H1 (cell line): ENCODE measurements around the gene HEATR5A. TPM values are rescaled to one million over a fixed set of nuclear protein-coding genes. Genes with fewer than 3 reads are reported as not detected.
"Not testable (repeated sequence)": the region's sequence is repeated elsewhere in the genome, so short reads cannot be mapped to it uniquely, and the experiment has no call there.

Experiments
- CTCF ChIA-PET: fragments of 300-600 bp; sonication (Branson Sonifier 250); formaldehyde crosslinking; loops from one replicate; lab custom pipeline; 2021; ENCODE audit not compliant: partially characterized antibody; lab: Charles Lee
- POLR2A ChIA-PET: fragments of 300-600 bp; sonication (Branson Sonifier 250); formaldehyde crosslinking; loops from one replicate; lab custom pipeline; 2021; ENCODE audit warnings: inconsistent platforms; ENCODE audit not compliant: partially characterized antibody; lab: Charles Lee
- DNase-seq, 2 experiments: peaks; one replicate each; pipeline versions ENCODE4 v3.0.0 to v3.0.0-alpha.2; 2010 to 2022; ENCODE audit warnings: low spot score in 2 of 2, low read depth in 1 of 2, mixed read lengths in 1 of 2
- FAIRE-seq: peaks from 2 replicates; lab custom pipeline; 2011; peaks lifted over from hg19 to GRCh38; lab: Jason Lieb, UNC
- H2AFZ ChIP-seq: 2 replicates; pipeline ENCODE4 v1.8.1; 2012; ENCODE audit warnings: low read length, inconsistent platforms
- H2AK5ac ChIP-seq: 2 replicates; pipeline ENCODE4 v1.6.1; 2013; ENCODE audit warnings: low read depth, low read length
- H2BK120ac ChIP-seq: replicated peaks from 2 replicates; pipeline ENCODE3; 2013; ENCODE audit warnings: low read depth, low read length, inconsistent platforms
- H2BK12ac ChIP-seq: 2 replicates; pipeline ENCODE4 v1.6.1; 2013; ENCODE audit warnings: low read depth, low read length
- H2BK15ac ChIP-seq: 2 replicates; pipeline ENCODE4 v1.6.1; 2013; ENCODE audit warnings: low read length
- H2BK20ac ChIP-seq: 2 replicates; pipeline ENCODE4 v1.6.1; 2013; ENCODE audit warnings: low read length
- H2BK5ac ChIP-seq: 2 replicates; pipeline ENCODE4 v1.6.1; 2013; ENCODE audit warnings: low read depth, low read length
- H3K14ac ChIP-seq: 2 replicates; pipeline ENCODE4 v1.6.1; 2013; ENCODE audit warnings: inconsistent platforms; ENCODE audit not compliant: insufficient read length
- H3K18ac ChIP-seq: 2 replicates; pipeline ENCODE4 v1.6.1; 2013; ENCODE audit warnings: low read length; ENCODE audit errors: extremely low read depth
- H3K23ac ChIP-seq: 2 replicates; pipeline ENCODE4 v1.6.1; 2013; ENCODE audit warnings: inconsistent platforms; ENCODE audit not compliant: insufficient read length
- H3K23me2 ChIP-seq: 2 replicates; pipeline ENCODE4 v1.6.1; 2013; ENCODE audit warnings: low read depth, low read length
- H3K27ac ChIP-seq: 2 replicates; pipeline ENCODE4 v1.6.1; 2011; ENCODE audit warnings: low read depth, low read length, inconsistent platforms
- H3K27me3 ChIP-seq, 4 experiments: replicated peaks in 1 of 4; 1 replicate in 1 of 4; 2 replicates in 3 of 4; pipeline versions ENCODE4 v1.6.1 to v1.8.1; 2011 to 2013; ENCODE audit warnings: low read length in 3 of 4, mild to moderate bottlenecking in 3 of 4, inconsistent platforms in 2 of 4, mixed read lengths in 2 of 4, moderate library complexity in 1 of 4; ENCODE audit not compliant: control insufficient read depth in 3 of 4, insufficient read depth in 3 of 4; ENCODE audit errors: extremely low read depth in 1 of 4
- H3K36me3 ChIP-seq, 4 experiments: 2 replicates each; pipeline versions ENCODE4 v1.6.1 to v1.8.1; 2011 to 2013; ENCODE audit warnings: mild to moderate bottlenecking in 4 of 4, low read length in 3 of 4, moderate library complexity in 2 of 4, control low read depth in 1 of 4, inconsistent platforms in 1 of 4; ENCODE audit not compliant: insufficient read depth in 4 of 4, control insufficient read depth in 2 of 4
- H3K4ac ChIP-seq: replicated peaks from 2 replicates; pipeline ENCODE3; 2013; ENCODE audit warnings: low read length, low read depth, mixed read lengths, inconsistent platforms; ENCODE audit not compliant: insufficient read length
- H3K4me1 ChIP-seq, 4 experiments: replicated peaks in 1 of 4; 1 replicate in 1 of 4; 2 replicates in 3 of 4; pipeline versions ENCODE4 v1.6.1 to v1.8.1; 2011 to 2013; ENCODE audit warnings: low read length in 3 of 4, inconsistent platforms in 2 of 4, mixed read lengths in 1 of 4; ENCODE audit not compliant: insufficient read depth in 4 of 4, control insufficient read depth in 3 of 4
- H3K4me2 ChIP-seq, 2 experiments: 2 replicates each; pipeline versions ENCODE4 v1.6.1 to v1.8.1; 2011 to 2013; ENCODE audit warnings: low read depth in 2 of 2, low read length in 2 of 2, control low read depth in 1 of 2, inconsistent platforms in 1 of 2, mild to moderate bottlenecking in 1 of 2; ENCODE audit not compliant: insufficient read depth in 1 of 2
- H3K4me3 ChIP-seq, 4 experiments: fragments of 200-600, 300-600 bp in 1 of 4; sonication (generic), shearing (Covaris generic), sonication (Bioruptor Twin) in 1 of 4; 2 replicates each; pipeline versions ENCODE4 v1.5.1 to v1.8.1; 2011 to 2016; ENCODE audit warnings: low read length in 4 of 4, low read depth in 3 of 4, control low read depth in 2 of 4, inconsistent platforms in 2 of 4, mild to moderate bottlenecking in 2 of 4, mixed read lengths in 1 of 4, moderate library complexity in 1 of 4; ENCODE audit not compliant: insufficient read depth in 2 of 4; ENCODE audit errors: extremely low read depth in 1 of 4
- H3K56ac ChIP-seq: replicated peaks from 2 replicates; pipeline ENCODE3; 2013; ENCODE audit warnings: low read depth, mild to moderate bottlenecking, mixed read lengths, low read length, inconsistent platforms; ENCODE audit not compliant: insufficient read length
- H3K79me1 ChIP-seq: 2 replicates; pipeline ENCODE4 v1.6.1; 2013; ENCODE audit warnings: low read depth, low read length, control low read depth
- H3K79me2 ChIP-seq, 2 experiments: 2 replicates each; pipeline versions ENCODE4 v1.6.1 to v1.8.1; 2012 to 2013; ENCODE audit warnings: low read length in 2 of 2, mild to moderate bottlenecking in 2 of 2, inconsistent platforms in 1 of 2; ENCODE audit not compliant: insufficient read depth in 2 of 2, control insufficient read depth in 1 of 2
- H3K9ac ChIP-seq, 4 experiments: replicated peaks in 1 of 4; 1 replicate in 1 of 4; 2 replicates in 3 of 4; pipeline versions ENCODE4 v1.6.1 to v1.8.1; 2011 to 2013; ENCODE audit warnings: low read depth in 3 of 4, low read length in 3 of 4, control low read depth in 2 of 4, mild to moderate bottlenecking in 2 of 4, moderate library complexity in 2 of 4, inconsistent platforms in 1 of 4; ENCODE audit errors: extremely low read depth in 1 of 4
- H3K9me3 ChIP-seq, 2 experiments: 2 replicates each; pipeline versions ENCODE4 v1.6.1 to v1.8.1; 2012 to 2013; ENCODE audit warnings: mild to moderate bottlenecking in 2 of 2, moderate library complexity in 2 of 2, control low read depth in 1 of 2, inconsistent platforms in 1 of 2, low read depth in 1 of 2, low read length in 1 of 2, mixed read lengths in 1 of 2; ENCODE audit not compliant: insufficient read depth in 2 of 2
- H4K20me1 ChIP-seq, 2 experiments: replicated peaks in 1 of 2; 2 replicates each; pipeline versions ENCODE3 to v1.8.1; 2011 to 2013; ENCODE audit warnings: inconsistent platforms in 2 of 2, low read length in 2 of 2, mild to moderate bottlenecking in 1 of 2; ENCODE audit not compliant: insufficient read depth in 2 of 2, control insufficient read depth in 1 of 2
- H4K5ac ChIP-seq: 2 replicates; pipeline ENCODE4 v1.6.1; 2013; ENCODE audit warnings: low read length, low read depth, mixed read lengths, inconsistent platforms; ENCODE audit not compliant: insufficient read length
- H4K8ac ChIP-seq: 2 replicates; pipeline ENCODE4 v1.8.0; 2013; ENCODE audit warnings: mild to moderate bottlenecking, moderate library complexity, low read length, inconsistent platforms; ENCODE audit not compliant: insufficient read depth; ENCODE audit errors: extremely low read depth
- H4K91ac ChIP-seq: replicated peaks from 2 replicates; pipeline ENCODE3; 2013; ENCODE audit warnings: low read length, mixed read lengths, inconsistent platforms; ENCODE audit not compliant: insufficient read length
- CBX5 ChIP-seq: fragments of 300-800, 300-1000 bp; sonication (generic); IDR thresholded peaks from 2 replicates; pipeline ENCODE4 v1.7.1; 2016; ENCODE audit warnings: antibody characterized with exemption, low read length, low read depth
- HDAC6 ChIP-seq: IDR thresholded peaks from one replicate; pipeline ENCODE4 v1.7.1; 2012; ENCODE audit warnings: low read depth, mild to moderate bottlenecking, inconsistent platforms, low read length, moderate library complexity
- NANOG ChIP-seq: IDR thresholded peaks from 2 replicates; pipeline ENCODE4 v1.6.1; 2011; ENCODE audit warnings: low read length, low read depth, mild to moderate bottlenecking, inconsistent platforms; ENCODE audit not compliant: insufficient read depth, poor library complexity, severe bottlenecking
- SAP30 ChIP-seq: fragments of 300-600 bp; sonication (generic); IDR thresholded peaks from 2 replicates; pipeline ENCODE4 v1.7.1; 2012; ENCODE audit warnings: low read length, moderate library complexity, mild to moderate bottlenecking, inconsistent platforms; ENCODE audit not compliant: insufficient read depth, insufficient replicate concordance
- TAF1 ChIP-seq: IDR thresholded peaks from 2 replicates; pipeline ENCODE4 v1.6.1; 2011; ENCODE audit warnings: mild to moderate bottlenecking, low read depth, low read length
- WGBS, 2 experiments: shearing (Covaris generic) in 1 of 2; methylation state at CpG; one replicate each; pipeline versions ENCODE4 v1.1.6 to v1.1.7; 2013 to 2015; ENCODE audit warnings: low lambda C conversion rate in 2 of 2, mixed read lengths in 2 of 2, inconsistent platforms in 1 of 2, low coverage in 1 of 2, missing lambda C conversion rate in 1 of 2; ENCODE audit not compliant: insufficient replicate concordance in 2 of 2, insufficient coverage in 1 of 2, insufficient read length in 1 of 2; ENCODE audit errors: extremely low coverage in 1 of 2, missing lambda C conversion rate in 1 of 2; 5-methylcytosine and 5-hydroxymethylcytosine counted together
- polyA plus RNA-seq, 7 experiments: library from polyadenylated mRNA; depleted of rRNA in 3 of 7; stranded (reverse) in 5 of 7; unstranded in 2 of 7; fragments of >200 nt in 5 of 7; fragments of 200-250 nt in 2 of 7; gene quantifications; 1 replicate in 5 of 7; 2 replicates in 1 of 7; 4 replicates in 1 of 7; pipeline versions ENCODE4 v1.2.1 to v1.2.3, GENCODE V29; 2011 to 2013; ENCODE audit warnings: missing spikeins in 2 of 7, mixed read lengths in 2 of 7
- total RNA-seq: library from RNA; stranded (reverse); fragmentation: NEBNext Ultra II Directional; extraction: Animal tissue kit (Norgen Biotek cat#: 25700); gene quantifications from 2 replicates; pipeline ENCODE4 v1.2.1, GENCODE V29; 2021

The HEATR5A gene
- total and polyA plus RNA-seq, 2 of the 8 experiments (the other 6 are each of a cell fraction or from before 2014, with no cell fraction given): 9.0 to 36.2 TPM

GRCh38 chr14:31362746-31363145, 57.6 kb downstream of the HEATR5A start (continued):
- TF ChIP-seq HDAC6: no peak
- TF ChIP-seq TAF1: no peak
- no peak for TF ChIP-seq NANOG
- no peak for TF ChIP-seq CBX5
- TF ChIP-seq SAP30: no peak

GRCh38 chr14:31361761-31362160, 58.6 kb downstream of the HEATR5A start:
- H3K4me2 ChIP-seq, H3K36me3 ChIP-seq, H2BK5ac ChIP-seq, FAIRE-seq, H3K27ac ChIP-seq, H3K79me2 ChIP-seq, H2BK20ac ChIP-seq, H3K14ac ChIP-seq, H3K4me3 ChIP-seq, H4K8ac ChIP-seq, H3K56ac ChIP-seq, H3K4me1 ChIP-seq, POLR2A ChIA-PET, H3K4ac ChIP-seq, H3K23me2 ChIP-seq, H2BK120ac ChIP-seq, H4K5ac ChIP-seq, H3K79me1 ChIP-seq, H2BK15ac ChIP-seq, H2AFZ ChIP-seq, H4K91ac ChIP-seq, H2BK12ac ChIP-seq, H3K18ac ChIP-seq, DNase-seq, H2AK5ac ChIP-seq, H3K27me3 ChIP-seq, H3K23ac ChIP-seq, H3K9ac ChIP-seq, H4K20me1 ChIP-seq, H3K9me3 ChIP-seq: not testable (repeated sequence)
- CTCF ChIA-PET: interaction anchor here (0.6 kb wide), 1 partner anchor 243 kb away, joined by 3 read pairs; no protein-coding TSS in a partner anchor
- 84% methylated on average over 4 of the region's 4 CpGs; no CpG with 5 or more reads in 1 of the 2 experiments for WGBS, 2 experiments
